EH (cell line): Measurements from ENCODE around the gene FAM174C.

Experiments
- DNase-seq: peaks from one replicate; pipeline ENCODE4 v3.0.0-alpha.2; 2015; ENCODE audit warnings: low read depth

The FAM174C gene

DNA sequence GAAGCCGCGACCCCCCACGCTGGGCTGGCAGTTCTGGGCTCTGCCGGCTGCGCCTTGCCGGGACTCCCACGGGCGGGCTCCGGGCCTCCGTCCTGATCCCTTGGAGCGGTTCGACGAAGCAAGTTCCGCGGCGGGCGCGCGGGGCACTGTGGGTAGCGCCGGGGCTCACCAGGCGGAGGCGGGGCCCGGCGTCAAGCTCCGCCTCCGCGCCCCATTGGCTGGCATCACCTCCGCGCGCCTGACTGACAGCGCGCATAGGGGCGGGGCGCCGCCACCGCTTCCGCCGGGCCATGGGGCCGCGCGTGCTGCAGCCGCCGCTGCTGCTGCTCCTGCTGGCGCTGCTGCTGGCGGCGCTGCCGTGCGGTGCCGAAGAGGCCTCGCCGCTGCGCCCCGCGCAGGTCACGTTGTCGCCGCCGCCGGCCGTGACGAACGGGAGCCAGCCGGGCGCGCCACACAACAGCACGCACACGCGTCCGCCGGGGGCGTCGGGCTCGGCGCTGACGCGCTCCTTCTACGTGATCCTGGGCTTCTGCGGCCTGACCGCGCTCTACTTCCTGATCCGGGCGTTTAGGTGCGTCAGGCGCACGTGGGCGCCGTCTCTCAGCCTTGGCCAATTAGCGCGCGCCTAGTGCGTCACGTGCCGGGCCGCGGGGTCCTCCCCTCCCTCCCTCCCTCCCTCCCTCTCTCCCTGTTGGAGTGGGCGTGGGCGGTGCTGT lies at the start of gene FAM174C:
TSS of gene FAM174C (plus strand) at position 271 of the 716 bp plus-strand sequence. CDS start at position 291, 20 bp downstream.
- peak; percentile 96 for DNase-seq

DNA sequence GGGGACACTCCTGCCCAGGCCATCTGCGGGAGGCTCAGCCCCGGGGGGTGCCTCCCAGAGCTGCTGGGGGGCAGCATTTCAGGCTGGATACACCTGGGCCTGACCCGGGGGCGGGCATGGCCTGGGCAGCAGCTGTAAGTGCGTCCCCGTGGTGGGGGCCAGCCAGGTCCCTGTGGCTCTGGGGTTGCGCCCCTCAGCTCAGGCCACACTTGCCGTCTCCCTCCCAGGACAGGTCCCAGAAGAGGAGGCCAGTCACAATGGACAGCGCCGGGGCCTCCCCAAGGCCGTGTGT lies 49.2 kb upstream of the FAM174C start:
- no peak for DNase-seq

DNA sequence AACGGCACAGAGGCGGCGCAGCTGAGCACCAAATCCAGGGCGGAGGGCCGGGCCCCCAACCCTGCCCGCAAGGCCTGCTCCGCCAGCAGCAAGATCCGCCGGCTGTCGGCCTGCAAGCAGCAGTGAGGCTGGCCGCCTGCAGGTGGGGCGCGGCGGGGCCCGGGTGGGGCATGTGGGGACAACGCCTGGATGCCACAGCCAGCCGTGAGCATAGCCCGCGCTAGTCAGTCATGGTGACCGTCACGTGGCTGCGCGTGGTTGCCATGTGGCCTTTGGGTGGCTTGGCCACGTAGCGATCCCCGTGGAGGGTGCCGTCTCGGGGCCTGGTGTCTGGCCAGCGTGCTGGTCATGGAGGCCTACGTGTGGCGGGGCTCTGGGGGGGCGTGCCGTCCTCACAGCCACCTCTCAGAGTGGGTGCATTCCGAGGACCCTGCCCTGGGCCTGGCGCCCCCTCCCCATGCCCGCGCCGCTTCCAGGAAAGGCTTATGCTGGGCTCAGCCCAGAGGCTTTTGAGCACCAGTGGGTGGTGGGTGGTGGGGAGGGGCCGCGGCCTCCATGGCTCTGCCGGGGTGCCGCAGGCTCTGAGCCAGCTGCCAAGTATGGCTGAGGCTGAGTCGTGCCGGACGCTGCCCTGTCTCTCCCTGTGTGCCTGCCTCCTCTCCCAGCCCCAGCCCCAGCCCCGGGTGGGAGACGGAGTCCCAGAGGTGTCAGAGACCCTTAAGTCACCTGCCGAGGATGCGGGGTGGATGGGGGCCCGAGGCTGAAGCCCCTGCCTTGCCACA lies 48.6 kb upstream of the FAM174C start:
- no peak for DNase-seq

DNA sequence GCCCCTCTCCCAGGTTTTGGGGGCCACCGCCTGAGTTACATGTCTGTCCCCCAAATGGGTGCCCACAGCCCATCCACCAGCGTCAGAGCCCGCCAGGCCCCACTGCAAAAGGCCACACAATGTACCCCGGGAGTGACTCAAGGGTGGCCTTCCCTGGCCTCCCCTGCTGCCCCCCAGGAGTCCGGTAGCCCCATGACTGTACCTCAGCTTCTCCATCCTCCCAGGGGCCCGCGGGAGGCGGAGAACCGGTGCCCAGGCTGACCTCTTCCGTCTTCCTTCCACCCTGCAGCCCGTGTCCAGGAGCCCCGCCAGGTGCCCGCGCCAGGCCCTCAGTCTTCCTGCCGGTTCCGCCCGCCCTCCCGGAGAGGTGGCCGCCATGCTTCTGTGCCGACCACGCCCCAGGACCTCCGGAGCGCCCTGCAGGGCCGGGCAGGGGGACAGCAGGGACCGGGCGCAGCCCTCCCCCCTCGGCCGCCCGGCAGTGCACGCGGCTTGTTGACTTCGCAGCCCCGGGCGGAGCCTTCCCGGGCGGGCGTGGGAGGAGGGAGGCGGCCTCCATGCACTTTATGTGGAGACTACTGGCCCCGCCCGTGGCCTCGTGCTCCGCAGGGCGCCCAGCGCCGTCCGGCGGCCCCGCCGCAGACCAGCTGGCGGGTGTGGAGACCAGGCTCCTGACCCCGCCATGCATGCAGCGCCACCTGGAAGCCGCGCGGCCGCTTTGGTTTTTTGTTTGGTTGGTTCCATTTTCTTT lies 47.9 kb upstream of the FAM174C start:
- no peak for DNase-seq

DNA sequence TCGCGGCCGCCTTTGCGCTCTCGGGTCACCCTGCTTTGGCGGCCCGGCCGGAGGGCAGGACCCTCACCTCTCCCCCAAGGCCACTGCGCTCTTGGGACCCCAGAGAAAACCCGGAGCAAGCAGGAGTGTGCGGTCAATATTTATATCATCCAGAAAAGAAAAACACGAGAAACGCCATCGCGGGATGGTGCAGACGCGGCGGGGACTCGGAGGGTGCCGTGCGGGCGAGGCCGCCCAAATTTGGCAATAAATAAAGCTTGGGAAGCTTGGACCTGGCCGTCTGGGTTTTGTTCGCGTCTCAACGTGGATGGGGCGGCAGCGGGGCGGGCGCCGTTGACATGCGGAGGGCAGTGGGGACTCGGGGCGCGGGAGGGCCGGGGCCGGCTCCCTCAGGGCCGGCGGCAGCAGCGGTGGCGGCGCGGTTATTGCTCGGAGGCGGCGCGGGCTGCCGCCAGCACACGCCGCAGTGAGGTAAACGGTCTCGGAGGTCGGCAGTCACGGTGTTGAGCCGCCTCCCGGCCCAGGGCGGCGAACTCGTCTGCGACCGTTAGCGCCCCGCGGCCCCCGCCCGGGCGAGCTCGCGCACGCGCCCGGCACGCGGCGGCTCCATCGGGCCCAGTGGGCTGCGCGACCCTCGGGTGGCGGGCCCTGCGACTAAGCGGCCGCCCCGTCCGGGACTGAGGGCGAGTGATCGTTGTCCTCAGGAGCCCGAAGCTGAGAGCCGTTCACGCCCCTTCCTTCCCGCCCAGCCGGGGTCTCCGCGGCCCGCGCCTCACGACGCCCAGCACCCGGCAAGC lies 47.0 kb upstream of the FAM174C start:
- no peak for DNase-seq

DNA sequence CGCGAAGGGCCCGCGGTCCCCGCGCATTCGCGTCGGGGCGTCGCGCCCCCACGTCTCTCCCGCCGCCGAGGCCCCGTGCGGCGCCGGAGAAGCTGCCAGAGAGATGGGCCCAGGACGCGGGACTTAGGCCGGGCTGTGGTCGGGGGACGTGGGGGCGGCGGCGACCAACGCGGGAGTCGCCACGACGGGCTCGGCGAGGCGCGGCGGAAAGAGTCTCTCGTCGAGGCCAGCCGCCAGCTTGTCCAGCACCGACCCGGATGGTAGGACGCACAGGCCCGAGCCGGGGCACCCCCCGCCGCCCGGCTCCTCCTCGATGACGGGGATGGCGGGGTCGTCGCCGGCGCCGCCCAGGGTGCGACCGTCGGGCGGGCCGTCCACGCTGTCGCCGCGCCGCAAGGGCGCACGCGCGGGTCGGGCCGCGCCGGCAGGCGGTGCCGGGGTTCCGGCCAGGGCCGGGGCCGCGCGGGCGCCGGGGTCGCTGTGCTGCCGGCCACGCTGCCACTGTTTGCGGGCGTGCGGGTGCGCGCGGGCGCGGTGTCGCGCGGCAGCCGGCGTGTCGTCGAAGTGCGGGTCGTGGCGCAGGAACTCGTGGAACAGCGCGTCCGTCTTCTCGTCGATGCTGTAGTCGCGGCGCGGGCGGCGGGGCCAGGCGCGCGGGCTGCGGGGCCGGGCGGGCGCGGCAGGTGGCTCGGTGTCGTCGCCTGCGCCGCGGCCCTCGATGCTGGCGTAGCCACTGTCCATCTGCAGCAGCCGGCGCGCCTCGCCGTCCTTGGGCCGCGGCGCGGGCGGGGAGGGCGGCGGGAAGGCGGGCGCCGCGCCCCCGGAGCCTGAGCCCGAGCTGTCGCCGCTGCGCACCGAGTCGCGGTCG lies 46.0 kb upstream of the FAM174C start:
- no peak for DNase-seq

DNA sequence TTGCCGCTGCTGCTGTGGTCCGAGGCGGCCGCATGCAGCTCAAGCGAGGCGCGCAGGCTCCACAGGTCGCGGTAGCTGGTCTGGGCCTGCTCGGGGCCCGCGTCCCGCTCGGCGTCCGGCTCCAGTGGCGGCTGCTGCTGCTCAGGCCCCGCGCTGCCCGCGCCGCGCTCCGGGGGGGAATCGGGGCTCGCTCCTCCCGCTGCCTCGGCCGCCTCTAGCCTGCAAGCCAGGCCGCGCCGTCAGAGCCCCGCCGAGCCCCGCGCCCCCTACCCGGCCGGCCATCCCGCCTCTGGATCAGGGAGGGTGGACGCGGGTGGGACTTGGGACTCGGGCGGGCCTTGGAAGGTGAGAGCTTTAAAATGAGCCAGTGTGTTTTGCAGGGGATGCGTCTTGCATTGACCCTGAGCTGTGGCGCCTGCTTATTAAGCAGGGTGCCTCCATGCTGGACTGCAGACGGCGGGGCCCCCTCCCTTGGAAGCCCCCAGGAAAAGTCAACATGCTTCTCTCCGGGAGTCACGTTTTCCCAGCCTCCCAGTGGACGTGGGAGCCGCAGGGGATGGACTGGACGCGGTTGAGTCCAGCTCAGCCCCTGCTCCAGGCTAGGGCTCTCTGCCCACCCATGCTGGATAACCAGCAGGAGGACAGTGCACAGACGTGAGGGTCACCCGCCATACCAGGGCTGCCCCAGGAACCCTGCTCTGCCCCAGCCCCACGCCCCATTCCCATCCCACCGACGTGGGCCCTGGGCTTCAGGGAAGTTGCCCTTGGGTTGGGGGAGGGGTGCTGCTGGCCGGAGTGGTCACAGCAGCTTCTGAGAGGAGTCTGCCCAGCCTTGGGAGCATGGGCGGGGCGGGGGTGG lies 45.2 kb upstream of the FAM174C start:
- DNase-seq, result no peak

DNA sequence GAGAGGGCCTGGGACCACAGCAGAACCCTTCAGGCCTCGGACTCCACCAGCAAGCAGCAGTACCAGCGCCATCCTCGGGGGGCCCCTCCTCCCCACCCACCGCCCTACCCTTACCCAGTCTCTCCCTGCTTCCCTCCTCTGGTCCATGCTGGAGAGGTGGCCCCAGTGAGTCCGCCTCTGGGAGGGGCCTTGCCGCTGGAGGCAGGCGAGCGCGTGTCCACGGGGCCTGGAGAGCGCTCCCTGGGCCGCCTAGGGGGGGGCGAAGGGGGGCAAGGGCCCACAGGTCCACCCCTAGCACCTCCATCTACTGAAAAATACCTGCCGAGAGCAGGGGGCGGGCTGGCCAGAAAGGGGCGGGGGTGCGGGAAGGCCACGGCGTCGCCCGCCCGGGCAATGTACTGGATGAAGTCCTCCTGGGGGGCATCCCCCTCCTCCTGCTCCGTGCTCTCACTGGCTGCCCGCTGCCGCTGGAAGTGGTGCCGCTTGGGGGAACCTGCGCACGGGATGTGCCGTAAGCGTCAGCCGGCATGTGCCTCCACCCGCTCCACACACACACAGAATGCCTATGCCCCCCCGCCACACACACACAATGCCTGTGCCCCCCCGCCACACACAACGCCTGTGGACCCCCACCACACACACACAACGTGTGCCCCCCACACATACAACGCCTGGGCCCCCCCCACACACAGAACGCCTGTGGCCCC lies 44.4 kb upstream of the FAM174C start:
- DNase-seq, result no peak

DNA sequence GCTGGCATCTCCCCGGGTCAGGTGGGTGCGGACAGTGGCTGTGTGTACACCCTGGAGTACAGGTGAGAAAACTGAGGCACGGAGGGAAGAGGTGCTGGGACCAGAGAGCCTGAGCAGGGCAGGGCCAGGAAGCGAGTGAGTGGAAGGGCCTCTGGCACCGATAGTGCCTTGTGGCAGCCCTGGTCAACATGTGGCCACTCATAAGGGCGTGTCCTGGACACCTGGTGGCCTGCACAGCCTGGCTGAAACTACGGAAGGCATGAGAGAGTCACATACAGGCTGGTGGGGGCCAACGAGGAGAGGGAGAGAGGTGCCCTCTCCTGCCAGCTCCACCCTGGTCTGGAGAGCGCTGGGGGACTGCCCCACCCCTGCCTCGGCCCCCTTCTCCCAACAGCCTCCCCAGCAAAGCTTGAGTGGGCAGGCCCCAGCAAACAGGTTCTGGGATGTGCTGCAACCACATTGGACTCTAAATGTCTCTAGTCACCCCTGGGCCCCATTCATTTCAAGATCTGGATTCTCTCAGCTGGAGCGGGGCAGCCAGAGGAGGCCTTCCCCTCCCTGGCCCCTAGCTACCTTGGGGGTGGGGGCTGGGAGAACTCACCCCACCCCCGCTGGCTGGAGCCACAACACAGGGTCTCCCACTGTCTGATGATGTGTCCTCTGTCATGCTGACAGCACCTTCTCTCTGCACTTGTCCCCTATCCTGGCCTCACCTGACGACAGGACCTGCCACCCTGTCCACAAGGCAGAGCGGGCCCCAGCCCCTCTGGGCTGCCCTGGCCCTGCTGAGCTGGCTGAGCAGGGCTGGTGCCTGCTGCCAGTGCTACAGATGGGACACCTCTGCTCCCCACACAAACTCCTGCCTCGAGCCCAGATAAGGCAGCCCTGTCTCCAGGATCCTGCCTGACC lies 43.3 kb upstream of the FAM174C start:
- no peak for DNase-seq

DNA sequence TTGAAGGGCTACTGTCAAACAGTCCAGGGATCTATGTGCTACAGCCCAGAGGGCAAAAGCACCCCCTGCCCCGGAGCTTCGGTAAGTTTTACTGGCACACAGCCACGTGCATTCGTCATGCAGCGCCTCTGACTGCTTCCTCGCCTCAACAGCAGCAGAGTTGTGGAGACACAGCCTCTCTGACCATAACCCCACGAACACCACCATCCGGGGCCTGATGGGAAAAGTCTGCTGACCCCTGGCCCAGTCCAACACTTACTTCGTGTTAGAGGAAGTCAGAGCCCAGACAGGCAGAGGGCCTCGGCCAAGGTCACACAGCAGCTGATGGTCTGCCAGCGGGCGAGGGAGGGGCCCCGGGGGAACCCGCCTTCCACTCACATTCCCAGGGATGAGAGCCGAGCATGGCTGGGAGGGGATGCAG lies 42.7 kb upstream of the FAM174C start:
- peak; percentile 31 for DNase-seq

DNA sequence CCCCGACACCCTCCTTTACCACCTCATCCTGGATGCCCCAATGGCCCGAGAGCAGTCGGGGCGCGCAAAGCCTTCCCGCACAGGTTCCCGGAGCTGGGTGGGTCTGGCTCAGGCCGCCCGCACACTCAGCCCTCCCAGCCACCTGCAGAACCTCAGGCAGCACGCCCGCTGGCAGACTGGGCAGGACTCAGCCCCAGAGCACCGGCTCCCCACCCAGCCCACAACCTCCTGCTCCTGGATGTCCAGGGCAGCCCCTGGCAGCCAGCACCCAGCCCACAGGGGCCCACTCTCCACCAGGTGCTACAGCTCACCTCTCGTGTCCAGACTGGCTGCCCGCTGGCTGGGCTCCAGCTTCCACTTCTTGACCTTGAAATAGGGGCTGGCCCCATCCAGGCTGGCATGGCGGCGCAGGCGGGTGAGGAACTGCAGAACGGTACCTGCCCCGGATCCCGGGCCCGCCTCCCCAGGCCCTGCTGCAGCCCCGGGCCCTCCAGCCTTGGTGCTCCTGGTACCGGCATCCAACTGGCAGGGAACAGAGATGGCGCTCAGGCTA lies 42.1 kb upstream of the FAM174C start:
- no peak for DNase-seq

DNA sequence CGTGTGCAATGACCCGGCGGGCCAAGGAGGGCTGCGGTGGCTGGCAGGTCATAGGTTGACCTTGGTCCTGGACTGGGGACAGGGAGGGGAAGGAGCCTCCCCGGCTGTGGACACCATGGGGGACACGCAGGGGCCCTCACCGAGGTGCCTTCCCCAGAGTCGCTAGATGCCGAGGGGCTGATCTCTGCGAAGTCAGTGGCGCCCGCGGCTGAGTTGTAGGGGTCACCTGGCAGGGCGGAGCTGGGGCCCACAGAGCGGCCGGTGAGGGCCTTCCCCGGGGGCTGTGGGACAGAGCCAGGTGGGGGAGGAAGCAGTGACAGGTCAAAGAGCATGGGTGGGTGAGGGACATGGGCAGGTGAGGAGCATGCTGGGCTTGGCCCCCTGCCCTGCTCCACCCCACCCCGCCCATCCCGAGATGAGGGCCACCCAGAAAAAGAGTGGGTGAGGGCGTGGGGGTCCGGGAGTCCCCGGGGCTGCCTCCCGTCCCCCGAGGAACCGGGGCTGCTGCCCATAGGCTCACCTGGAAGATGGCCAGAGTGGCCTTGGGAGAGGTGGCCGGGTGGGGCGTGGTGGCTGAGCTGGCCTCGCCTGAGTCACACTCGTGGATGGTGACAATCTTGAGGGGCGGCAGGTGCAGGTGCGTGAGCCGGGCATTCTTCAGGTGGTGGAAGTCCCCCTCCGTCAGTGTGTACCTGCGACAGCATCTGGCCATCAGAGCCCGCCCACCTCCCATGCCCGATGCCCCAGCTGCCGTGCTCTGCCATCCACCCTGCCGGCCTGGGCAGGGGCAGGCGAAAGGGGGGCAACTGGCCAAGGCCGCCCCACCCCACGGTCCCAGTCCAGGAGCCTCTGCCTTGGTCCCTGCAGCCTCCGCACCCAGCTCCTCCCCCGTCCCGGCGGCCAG lies 41.0 kb upstream of the FAM174C start:
- no peak for DNase-seq

DNA sequence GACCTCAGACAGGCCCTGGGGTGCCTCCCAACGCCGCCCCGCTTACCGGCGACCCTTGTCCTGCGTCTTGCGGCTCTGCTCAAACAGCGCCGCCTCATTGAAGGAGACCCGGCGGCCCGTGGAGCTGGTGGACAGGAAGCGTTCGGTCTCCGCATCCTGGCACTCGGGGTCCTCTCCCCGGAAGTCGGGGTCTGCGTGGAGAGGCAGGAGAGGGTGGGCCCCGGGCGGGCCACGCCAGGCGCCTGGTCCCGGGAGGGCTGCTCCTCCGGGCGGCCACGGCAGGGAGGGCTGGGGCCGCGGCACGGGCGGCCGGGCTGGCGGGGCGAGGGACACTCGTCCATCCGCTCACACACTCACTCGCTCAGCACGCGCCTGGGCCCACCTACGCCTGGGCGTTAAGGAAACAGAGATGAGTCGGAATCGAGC lies 40.4 kb upstream of the FAM174C start:
- DNase-seq, result no peak

DNA sequence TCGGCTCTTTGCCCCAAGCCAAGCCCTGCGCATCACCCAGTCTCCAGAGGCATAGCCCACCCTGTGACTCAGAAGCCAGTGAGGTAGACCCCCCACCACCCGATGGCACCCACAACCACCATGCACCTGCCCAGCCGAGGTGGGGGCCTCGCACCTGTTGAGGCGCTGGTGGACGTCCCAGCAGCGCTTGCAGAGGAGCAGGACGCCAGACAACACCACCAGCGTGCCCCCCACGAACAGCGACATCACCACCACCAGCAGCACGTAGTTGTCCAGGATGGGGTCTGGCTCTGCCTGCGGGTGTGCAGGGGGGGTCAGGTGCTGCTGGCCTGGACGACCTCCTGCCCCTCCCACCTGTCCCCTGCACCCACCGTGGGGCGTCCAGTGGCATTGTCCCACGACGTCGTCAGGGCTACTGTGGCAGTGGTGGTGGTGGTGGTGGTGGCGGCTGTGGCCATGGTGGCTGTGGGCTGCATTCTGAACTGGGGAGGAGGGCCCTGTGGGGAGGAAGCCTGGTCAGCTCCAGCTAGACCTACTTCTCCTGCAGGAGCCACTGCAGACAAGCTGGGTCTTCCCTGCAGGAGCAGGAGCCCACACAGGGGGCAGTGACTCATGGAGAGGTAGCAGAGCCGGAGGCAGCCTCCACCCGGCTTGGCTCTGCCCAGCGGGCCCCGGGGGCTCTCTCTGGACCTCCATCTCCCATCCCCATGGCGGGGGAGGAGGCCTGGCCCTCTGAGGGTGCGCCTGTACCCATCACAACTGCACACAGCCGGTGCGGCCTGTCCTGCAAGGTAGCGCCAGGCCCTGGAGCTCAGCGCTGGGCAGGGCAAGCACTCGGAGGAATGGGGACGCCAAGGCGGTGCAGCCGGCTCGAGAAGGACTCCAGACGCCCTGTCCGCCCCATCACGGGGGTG lies 39.4 kb upstream of the FAM174C start:
- DNase-seq, result peak; percentile 65

DNA sequence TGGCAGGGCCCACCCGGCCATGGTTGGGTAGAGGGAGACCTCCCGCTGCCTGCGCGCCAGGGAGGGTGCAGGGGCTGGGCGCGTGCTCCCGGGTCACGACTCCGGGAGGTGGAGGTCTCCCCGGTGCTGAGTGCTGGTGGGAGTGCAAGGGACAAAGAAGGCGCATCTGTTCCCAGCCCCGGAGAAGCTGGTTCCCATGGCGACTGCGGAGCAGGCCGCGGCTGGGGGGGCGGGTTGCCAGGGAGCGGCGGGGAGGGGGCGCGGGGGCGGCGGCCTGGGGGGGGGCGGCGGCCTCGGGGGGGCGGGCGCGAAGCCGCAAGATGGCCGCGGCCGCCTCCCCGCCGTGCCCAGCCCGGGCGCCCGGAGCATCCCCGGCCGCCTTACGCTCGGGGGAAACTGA lies 38.8 kb upstream of the FAM174C start:
- no peak for DNase-seq
